ENCODE results near the gene NUP214. TPM values are rescaled to one million over a fixed set of nuclear protein-coding genes. Genes with fewer than 3 reads are reported as not detected.

NUP214 gene
- polyA plus RNA-seq, 1 donor from 2014 or later = 15.0 TPM

DNA sequence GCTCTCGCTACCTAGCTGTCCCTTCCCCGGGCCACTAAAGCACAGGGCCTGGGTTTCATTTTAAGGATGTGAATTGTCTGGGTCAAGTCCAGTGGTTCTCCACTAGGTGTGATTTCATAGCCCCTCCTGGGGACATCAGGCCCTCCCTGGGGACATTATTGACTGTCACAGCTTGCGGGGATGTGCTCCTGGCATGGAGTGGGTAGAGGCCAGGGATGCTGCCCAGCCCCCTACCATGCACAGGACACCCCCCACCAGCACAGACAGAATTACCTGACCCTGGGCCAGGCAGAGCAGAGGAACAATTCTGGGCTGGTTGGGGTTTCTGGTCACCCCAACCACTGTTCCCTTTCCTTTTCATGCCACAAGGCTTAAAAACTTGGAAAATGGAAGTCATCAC is 146.8 kb downstream of the NUP214 start:
- Histone ChIP-seq H3K9ac (ENCODE audit: low read length) (no peak overlapping the region), H3K9me3 (ENCODE audit: low read length) (no peaks in the 10 kb centered on the region), H3K4me3 (ENCODE audit: low read length) (no peak overlapping the region), H2AFZ (ENCODE audit: low read depth, low read length) (no peak overlapping the region), H3K79me2 (replicated peaks; ENCODE audit: insufficient read depth, low read length) (no peaks in the 10 kb centered on the region), H3K27me3 (ENCODE audit: insufficient read depth, low read depth, low read length) (peaks cover 25% of the 10 kb centered on the region), H3K36me3 (ENCODE audit: insufficient read depth, low read length) (no peaks in the 10 kb centered on the region), H4K20me1 (ENCODE audit: insufficient read depth) (no peaks in the 10 kb centered on the region), H3K27ac (ENCODE audit: low read length) (no peak overlapping the region), H3F3A (ENCODE audit: insufficient read depth, low read length, poor library complexity, severe bottlenecking) (no peaks in the 10 kb centered on the region), H3K4me2 (ENCODE audit: low read length) (no peak overlapping the region), H3K9me2 (ENCODE audit: insufficient read depth, low read length) (no peaks in the 10 kb centered on the region)
- TF ChIP-seq, protein P1, sequence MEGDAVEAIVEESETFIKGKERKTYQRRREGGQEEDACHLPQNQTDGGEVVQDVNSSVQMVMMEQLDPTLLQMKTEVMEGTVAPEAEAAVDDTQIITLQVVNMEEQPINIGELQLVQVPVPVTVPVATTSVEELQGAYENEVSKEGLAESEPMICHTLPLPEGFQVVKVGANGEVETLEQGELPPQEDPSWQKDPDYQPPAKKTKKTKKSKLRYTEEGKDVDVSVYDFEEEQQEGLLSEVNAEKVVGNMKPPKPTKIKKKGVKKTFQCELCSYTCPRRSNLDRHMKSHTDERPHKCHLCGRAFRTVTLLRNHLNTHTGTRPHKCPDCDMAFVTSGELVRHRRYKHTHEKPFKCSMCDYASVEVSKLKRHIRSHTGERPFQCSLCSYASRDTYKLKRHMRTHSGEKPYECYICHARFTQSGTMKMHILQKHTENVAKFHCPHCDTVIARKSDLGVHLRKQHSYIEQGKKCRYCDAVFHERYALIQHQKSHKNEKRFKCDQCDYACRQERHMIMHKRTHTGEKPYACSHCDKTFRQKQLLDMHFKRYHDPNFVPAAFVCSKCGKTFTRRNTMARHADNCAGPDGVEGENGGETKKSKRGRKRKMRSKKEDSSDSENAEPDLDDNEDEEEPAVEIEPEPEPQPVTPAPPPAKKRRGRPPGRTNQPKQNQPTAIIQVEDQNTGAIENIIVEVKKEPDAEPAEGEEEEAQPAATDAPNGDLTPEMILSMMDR (IDR thresholded peaks at IDR 0.05; ENCODE audit: poor library complexity, severe bottlenecking) = no peak
- TF ChIP-seq EZH2 (IDR thresholded peaks at IDR 0.05; ENCODE audit: borderline replicate concordance, insufficient read depth, low read length, poor library complexity, severe bottlenecking) = no peak

DNA sequence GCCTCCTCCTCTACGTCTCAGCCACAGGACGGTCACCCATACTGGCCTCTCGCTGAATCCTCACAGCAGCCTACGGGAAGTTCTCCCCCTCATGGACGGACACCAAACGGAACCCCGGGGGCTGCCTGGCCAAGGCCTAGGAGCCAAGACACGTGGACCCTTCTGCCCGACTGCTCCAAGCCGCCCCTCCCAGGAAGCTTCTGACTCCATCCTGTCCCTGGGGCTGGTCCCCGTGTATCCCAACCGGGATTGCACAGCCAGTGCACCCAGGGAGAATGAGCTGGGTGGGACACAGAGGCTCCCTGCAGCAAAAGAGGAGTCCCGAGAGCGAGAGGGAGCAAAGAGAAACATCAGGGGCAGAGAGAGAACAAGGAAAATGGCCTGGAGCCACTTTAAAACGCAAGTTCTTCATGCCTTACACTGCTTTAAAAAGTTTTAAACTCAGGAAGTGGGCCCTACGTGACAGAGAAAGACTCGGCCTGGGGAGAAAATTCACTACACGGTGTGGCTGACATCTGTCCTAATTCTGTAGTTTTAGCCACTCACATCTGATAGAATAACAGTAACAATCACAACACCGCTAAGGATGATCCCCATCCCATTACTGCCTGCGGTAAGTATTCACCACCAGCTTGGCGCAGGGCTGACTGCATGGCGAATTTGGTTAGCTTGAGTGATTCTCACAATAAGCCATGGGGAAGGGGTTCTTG is 147.9 kb downstream of the NUP214 start:
- no peaks in the 10 kb centered on the region for H3K9me2 ChIP-seq (ENCODE audit: insufficient read depth, low read length)
- H3K4me2 ChIP-seq (ENCODE audit: low read length) = no peak overlapping the region
- H3K27ac ChIP-seq (ENCODE audit: low read length) = no peak overlapping the region
- no peaks in the 10 kb centered on the region for H3F3A ChIP-seq (ENCODE audit: insufficient read depth, low read length, poor library complexity, severe bottlenecking)
- no peak for TF ChIP-seq MXI1 (conservative IDR thresholded peaks at IDR 0.05; ENCODE audit: poor library complexity, severe bottlenecking)
- TF ChIP-seq TAF1 (IDR thresholded peaks at IDR 0.05; ENCODE audit: low read depth) = no peak
- TF ChIP-seq POLR2AphosphoS5 (IDR thresholded peaks at IDR 0.05) = no peak
- TF ChIP-seq EP300 (conservative IDR thresholded peaks at IDR 0.05; ENCODE audit: poor library complexity, severe bottlenecking) = no peak
- TF ChIP-seq, protein P1 (IDR thresholded peaks at IDR 0.05; ENCODE audit: poor library complexity, severe bottlenecking) = no peak
- no peak for TF ChIP-seq SMC3 (conservative IDR thresholded peaks at IDR 0.05; ENCODE audit: poor library complexity)
- no peak for TF ChIP-seq EZH2 (IDR thresholded peaks at IDR 0.05; ENCODE audit: borderline replicate concordance, insufficient read depth, low read length, poor library complexity, severe bottlenecking)
- no peak for TF ChIP-seq RAD21 (conservative IDR thresholded peaks at IDR 0.05)
- TF ChIP-seq, protein P2, sequence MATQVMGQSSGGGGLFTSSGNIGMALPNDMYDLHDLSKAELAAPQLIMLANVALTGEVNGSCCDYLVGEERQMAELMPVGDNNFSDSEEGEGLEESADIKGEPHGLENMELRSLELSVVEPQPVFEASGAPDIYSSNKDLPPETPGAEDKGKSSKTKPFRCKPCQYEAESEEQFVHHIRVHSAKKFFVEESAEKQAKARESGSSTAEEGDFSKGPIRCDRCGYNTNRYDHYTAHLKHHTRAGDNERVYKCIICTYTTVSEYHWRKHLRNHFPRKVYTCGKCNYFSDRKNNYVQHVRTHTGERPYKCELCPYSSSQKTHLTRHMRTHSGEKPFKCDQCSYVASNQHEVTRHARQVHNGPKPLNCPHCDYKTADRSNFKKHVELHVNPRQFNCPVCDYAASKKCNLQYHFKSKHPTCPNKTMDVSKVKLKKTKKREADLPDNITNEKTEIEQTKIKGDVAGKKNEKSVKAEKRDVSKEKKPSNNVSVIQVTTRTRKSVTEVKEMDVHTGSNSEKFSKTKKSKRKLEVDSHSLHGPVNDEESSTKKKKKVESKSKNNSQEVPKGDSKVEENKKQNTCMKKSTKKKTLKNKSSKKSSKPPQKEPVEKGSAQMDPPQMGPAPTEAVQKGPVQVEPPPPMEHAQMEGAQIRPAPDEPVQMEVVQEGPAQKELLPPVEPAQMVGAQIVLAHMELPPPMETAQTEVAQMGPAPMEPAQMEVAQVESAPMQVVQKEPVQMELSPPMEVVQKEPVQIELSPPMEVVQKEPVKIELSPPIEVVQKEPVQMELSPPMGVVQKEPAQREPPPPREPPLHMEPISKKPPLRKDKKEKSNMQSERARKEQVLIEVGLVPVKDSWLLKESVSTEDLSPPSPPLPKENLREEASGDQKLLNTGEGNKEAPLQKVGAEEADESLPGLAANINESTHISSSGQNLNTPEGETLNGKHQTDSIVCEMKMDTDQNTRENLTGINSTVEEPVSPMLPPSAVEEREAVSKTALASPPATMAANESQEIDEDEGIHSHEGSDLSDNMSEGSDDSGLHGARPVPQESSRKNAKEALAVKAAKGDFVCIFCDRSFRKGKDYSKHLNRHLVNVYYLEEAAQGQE (IDR thresholded peaks at IDR 0.05; ENCODE audit: borderline replicate concordance) = no peak
- no peaks in the 10 kb centered on the region for H4K20me1 ChIP-seq (ENCODE audit: insufficient read depth)
- no peaks in the 10 kb centered on the region for H3K79me2 ChIP-seq (replicated peaks; ENCODE audit: insufficient read depth, low read length)
- H3K9me3 ChIP-seq (ENCODE audit: low read length) = no peaks in the 10 kb centered on the region
- H2AFZ ChIP-seq (ENCODE audit: low read depth, low read length) = no peak overlapping the region
- H3K4me3 ChIP-seq (ENCODE audit: low read length) = no peak overlapping the region
- peaks cover 25% of the 10 kb centered on the region for H3K27me3 ChIP-seq (ENCODE audit: insufficient read depth, low read depth, low read length)
- H3K9ac ChIP-seq (ENCODE audit: low read length) = no peak overlapping the region
- H3K36me3 ChIP-seq (ENCODE audit: insufficient read depth, low read length) = no peaks in the 10 kb centered on the region
